Measurements from ENCODE around the gene ACOX1. TPM values are rescaled to one million over a fixed set of nuclear protein-coding genes. Genes with fewer than 3 reads are reported as not detected.
A peak's percentile ranks its signal among the peaks of the same experiment; 100 is the strongest.

ACOX1 gene
- total and polyA plus RNA-seq, 2 of the 13 experiments (the other 11 are each of a cell fraction or from before 2014, with no cell fraction given), result 86.4 to 120 TPM

DNA sequence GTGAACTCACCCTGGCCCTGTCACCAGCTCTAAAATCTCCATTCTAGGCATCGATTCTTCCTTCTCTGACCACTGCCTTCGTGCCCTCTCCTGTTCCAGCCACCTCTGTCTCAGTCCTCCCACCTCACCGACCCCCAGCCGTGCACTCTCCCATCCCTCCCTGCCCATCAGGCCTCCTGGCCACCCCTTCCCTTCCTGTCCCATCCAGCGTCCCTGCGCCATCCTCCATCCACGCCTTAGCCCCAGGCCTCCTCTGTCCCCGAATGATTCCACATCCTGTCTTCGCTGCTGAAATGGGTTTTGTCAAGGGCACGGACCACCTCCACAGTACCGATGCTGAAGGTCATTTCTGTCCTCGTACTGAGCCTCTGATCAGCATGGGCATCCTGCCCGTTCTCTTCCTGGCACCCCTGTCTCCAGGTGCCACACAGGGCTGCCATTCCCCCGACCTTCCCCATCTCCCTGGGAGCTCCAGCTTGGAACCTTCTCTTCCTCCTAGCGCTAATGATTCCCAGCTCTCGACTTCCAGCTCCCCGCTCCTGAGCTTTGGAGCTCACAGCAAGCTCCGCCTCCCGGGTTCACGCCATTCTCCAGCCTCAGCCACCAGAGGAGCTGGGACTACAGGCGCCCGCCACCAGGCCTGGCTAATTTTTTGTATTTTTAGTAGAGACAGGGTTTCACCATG, 84.8 kb downstream of the ACOX1 start (continued):
- TF ChIP-seq, protein P1, sequence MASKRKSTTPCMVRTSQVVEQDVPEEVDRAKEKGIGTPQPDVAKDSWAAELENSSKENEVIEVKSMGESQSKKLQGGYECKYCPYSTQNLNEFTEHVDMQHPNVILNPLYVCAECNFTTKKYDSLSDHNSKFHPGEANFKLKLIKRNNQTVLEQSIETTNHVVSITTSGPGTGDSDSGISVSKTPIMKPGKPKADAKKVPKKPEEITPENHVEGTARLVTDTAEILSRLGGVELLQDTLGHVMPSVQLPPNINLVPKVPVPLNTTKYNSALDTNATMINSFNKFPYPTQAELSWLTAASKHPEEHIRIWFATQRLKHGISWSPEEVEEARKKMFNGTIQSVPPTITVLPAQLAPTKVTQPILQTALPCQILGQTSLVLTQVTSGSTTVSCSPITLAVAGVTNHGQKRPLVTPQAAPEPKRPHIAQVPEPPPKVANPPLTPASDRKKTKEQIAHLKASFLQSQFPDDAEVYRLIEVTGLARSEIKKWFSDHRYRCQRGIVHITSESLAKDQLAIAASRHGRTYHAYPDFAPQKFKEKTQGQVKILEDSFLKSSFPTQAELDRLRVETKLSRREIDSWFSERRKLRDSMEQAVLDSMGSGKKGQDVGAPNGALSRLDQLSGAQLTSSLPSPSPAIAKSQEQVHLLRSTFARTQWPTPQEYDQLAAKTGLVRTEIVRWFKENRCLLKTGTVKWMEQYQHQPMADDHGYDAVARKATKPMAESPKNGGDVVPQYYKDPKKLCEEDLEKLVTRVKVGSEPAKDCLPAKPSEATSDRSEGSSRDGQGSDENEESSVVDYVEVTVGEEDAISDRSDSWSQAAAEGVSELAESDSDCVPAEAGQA (IDR thresholded peaks at IDR 0.05; ENCODE audit: low read depth), result no peak
- TF ChIP-seq, protein P1 (CRISPR knock-in tag; IDR thresholded peaks at IDR 0.05; ENCODE audit: borderline replicate concordance), result no peak
- TF ChIP-seq, protein P2, sequence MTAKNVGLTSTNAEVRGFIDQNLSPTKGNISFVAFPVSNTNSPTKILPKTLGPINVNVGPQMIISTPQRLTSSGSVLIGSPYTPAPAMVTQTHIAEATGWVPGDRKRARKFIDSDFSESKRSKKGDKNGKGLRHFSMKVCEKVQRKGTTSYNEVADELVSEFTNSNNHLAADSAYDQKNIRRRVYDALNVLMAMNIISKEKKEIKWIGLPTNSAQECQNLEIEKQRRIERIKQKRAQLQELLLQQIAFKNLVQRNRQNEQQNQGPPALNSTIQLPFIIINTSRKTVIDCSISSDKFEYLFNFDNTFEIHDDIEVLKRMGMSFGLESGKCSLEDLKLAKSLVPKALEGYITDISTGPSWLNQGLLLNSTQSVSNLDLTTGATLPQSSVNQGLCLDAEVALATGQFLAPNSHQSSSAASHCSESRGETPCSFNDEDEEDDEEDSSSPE (CRISPR knock-in tag; IDR thresholded peaks at IDR 0.05), result no peak
- TF ChIP-seq CENPT (CRISPR knock-in tag; IDR thresholded peaks at IDR 0.05; ENCODE audit: low read depth), result no peak
- TF ChIP-seq RNF2 (conservative IDR thresholded peaks at IDR 0.05; ENCODE audit: low read depth), result no peak
- peak; percentile 93 for TF ChIP-seq ZNF326 (CRISPR knock-in tag; IDR thresholded peaks at IDR 0.05; ENCODE audit: borderline replicate concordance)
- TF ChIP-seq, protein P3, sequence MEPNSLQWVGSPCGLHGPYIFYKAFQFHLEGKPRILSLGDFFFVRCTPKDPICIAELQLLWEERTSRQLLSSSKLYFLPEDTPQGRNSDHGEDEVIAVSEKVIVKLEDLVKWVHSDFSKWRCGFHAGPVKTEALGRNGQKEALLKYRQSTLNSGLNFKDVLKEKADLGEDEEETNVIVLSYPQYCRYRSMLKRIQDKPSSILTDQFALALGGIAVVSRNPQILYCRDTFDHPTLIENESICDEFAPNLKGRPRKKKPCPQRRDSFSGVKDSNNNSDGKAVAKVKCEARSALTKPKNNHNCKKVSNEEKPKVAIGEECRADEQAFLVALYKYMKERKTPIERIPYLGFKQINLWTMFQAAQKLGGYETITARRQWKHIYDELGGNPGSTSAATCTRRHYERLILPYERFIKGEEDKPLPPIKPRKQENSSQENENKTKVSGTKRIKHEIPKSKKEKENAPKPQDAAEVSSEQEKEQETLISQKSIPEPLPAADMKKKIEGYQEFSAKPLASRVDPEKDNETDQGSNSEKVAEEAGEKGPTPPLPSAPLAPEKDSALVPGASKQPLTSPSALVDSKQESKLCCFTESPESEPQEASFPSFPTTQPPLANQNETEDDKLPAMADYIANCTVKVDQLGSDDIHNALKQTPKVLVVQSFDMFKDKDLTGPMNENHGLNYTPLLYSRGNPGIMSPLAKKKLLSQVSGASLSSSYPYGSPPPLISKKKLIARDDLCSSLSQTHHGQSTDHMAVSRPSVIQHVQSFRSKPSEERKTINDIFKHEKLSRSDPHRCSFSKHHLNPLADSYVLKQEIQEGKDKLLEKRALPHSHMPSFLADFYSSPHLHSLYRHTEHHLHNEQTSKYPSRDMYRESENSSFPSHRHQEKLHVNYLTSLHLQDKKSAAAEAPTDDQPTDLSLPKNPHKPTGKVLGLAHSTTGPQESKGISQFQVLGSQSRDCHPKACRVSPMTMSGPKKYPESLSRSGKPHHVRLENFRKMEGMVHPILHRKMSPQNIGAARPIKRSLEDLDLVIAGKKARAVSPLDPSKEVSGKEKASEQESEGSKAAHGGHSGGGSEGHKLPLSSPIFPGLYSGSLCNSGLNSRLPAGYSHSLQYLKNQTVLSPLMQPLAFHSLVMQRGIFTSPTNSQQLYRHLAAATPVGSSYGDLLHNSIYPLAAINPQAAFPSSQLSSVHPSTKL (CRISPR knock-in tag; IDR thresholded peaks at IDR 0.05), result no peak
- TF ChIP-seq, protein P4, sequence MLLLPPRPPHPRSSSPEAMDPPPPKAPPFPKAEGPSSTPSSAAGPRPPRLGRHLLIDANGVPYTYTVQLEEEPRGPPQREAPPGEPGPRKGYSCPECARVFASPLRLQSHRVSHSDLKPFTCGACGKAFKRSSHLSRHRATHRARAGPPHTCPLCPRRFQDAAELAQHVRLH (CRISPR knock-in tag; IDR thresholded peaks at IDR 0.05; ENCODE audit: borderline replicate concordance, low read depth), result 0 out of 2 replicates have a peak, but pooled peaks have one; percentile 21
- no peak for TF ChIP-seq ZNF484 (CRISPR knock-in tag; IDR thresholded peaks at IDR 0.05; ENCODE audit: borderline replicate concordance, low read depth)
- TF ChIP-seq, protein P5, sequence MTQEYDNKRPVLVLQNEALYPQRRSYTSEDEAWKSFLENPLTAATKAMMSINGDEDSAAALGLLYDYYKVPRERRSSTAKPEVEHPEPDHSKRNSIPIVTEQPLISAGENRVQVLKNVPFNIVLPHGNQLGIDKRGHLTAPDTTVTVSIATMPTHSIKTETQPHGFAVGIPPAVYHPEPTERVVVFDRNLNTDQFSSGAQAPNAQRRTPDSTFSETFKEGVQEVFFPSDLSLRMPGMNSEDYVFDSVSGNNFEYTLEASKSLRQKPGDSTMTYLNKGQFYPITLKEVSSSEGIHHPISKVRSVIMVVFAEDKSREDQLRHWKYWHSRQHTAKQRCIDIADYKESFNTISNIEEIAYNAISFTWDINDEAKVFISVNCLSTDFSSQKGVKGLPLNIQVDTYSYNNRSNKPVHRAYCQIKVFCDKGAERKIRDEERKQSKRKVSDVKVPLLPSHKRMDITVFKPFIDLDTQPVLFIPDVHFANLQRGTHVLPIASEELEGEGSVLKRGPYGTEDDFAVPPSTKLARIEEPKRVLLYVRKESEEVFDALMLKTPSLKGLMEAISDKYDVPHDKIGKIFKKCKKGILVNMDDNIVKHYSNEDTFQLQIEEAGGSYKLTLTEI (CRISPR knock-in tag; conservative IDR thresholded peaks at IDR 0.05), result no peak
- peak; percentile 22; the same call in 1 of the 2 replicates for TF ChIP-seq RFX5 (IDR thresholded peaks at IDR 0.05; ENCODE audit: low read depth, low read length)
- TF ChIP-seq, protein P6, sequence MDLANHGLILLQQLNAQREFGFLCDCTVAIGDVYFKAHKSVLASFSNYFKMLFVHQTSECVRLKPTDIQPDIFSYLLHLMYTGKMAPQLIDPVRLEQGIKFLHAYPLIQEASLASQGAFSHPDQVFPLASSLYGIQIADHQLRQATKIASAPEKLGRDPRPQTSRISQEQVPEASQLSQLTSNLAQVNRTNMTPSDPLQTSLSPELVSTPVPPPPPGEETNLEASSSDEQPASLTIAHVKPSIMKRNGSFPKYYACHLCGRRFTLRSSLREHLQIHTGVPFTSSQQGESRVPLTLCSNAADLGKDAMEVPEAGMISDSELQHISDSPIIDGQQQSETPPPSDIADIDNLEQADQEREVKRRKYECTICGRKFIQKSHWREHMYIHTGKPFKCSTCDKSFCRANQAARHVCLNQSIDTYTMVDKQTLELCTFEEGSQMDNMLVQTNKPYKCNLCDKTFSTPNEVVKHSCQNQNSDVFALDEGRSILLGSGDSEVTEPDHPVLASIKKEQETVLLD (CRISPR knock-in tag; IDR thresholded peaks at IDR 0.05; ENCODE audit: low read depth), result no peak
- no peak for TF ChIP-seq MAF1 (CRISPR knock-in tag; IDR thresholded peaks at IDR 0.05; ENCODE audit: borderline replicate concordance)
